GM12878 (cell line): ENCODE results near the gene UNC80. TPM values are rescaled to one million over a fixed set of nuclear protein-coding genes. Genes with fewer than 3 reads are reported as not detected.

Experiments
- ATAC-seq: fragments of 200-7000 bp; cut with Tn5 transposase; 3 replicates; pipeline ENCODE4 v1.9.1; 2020; ENCODE audit warnings: mild to moderate bottlenecking, moderate library complexity
- BruUV-seq: library from RNA; stranded (reverse); fragments of 400-500 nt; replicated peaks from 2 replicates; lab custom pipeline; 2021; lab: Mats Ljungman, UMichigan
- CTCF ChIA-PET: fragments of 300-600 bp; sonication (Branson Sonifier 250); formaldehyde crosslinking; extraction: SDS; loops from one replicate; lab custom pipeline; 2021; ENCODE audit warnings: inconsistent platforms; lab: Yijun Ruan, JAX
- POLR2A ChIA-PET: fragments of 350-600 bp; formaldehyde crosslinking; extraction: SDS; loops from one replicate; lab custom pipeline; 2021; ENCODE audit warnings: inconsistent platforms; lab: Charles Lee
- RAD21 ChIA-PET: fragments of 300-600 bp; sonication (Branson Sonifier 250); formaldehyde crosslinking; loops from one replicate; lab custom pipeline; 2023; ENCODE audit warnings: antibody characterized with exemption; ENCODE audit not compliant: unreplicated experiment; lab: Charles Lee
- SMC1A ChIA-PET: fragments of 300-600 bp; sonication (Branson Sonifier 250); formaldehyde crosslinking; loops from one replicate; lab custom pipeline; 2023; ENCODE audit not compliant: unreplicated experiment, uncharacterized antibody; lab: Charles Lee
- DNase-seq: peaks from one replicate; pipeline ENCODE4 v3.0.0-alpha.2; 2011; ENCODE audit warnings: low read depth, low spot score
- FAIRE-seq: peaks from 3 replicates; lab custom pipeline; 2011; peaks lifted over from hg19 to GRCh38; lab: Jason Lieb, UNC
- H2AFZ ChIP-seq: 2 replicates; pipeline ENCODE4 v1.6.0; 2011; ENCODE audit warnings: low read depth, low read length, control low read depth; ENCODE audit not compliant: control insufficient read depth
- H3K27ac ChIP-seq: 2 replicates; pipeline ENCODE4 v1.5.1; 2011; ENCODE audit warnings: control low read depth; ENCODE audit not compliant: control insufficient read depth, insufficient read depth
- H3K27me3 ChIP-seq, 2 experiments: replicated peaks in 1 of 2; 2 replicates each; pipeline versions ENCODE4 v1.6.0 to v1.6.1; 2011; ENCODE audit warnings: low read length in 1 of 2; ENCODE audit not compliant: control insufficient read depth in 2 of 2, insufficient read depth in 2 of 2
- H3K36me3 ChIP-seq, 2 experiments: 2 replicates each; pipeline ENCODE4 v1.5.1; 2011; ENCODE audit warnings: low read length in 1 of 2; ENCODE audit not compliant: control insufficient read depth in 2 of 2, insufficient read depth in 2 of 2
- H3K4me1 ChIP-seq: 2 replicates; pipeline ENCODE4 v1.6.1; 2011; ENCODE audit warnings: mild to moderate bottlenecking, low read length, moderate library complexity, mixed read lengths; ENCODE audit not compliant: control insufficient read depth, insufficient read depth
- H3K4me2 ChIP-seq: 2 replicates; pipeline ENCODE4 v1.6.0; 2011; ENCODE audit warnings: control low read depth; ENCODE audit not compliant: control insufficient read depth, insufficient read depth
- H3K4me3 ChIP-seq: fragments of 200-600 bp; sonication (generic); 2 replicates; pipeline ENCODE4 v1.5.1; 2016
- H3K79me2 ChIP-seq: 2 replicates; pipeline ENCODE4 v1.6.0; 2011; ENCODE audit warnings: low read length; ENCODE audit not compliant: control insufficient read depth, insufficient read depth
- H3K9ac ChIP-seq: 2 replicates; pipeline ENCODE4 v1.8.0; 2011; ENCODE audit warnings: low read length, control low read depth, mixed read lengths; ENCODE audit not compliant: control insufficient read depth, insufficient read depth
- H3K9me3 ChIP-seq: replicated peaks from 3 replicates; pipeline ENCODE4 v1.5.1; 2011; ENCODE audit warnings: mild to moderate bottlenecking, low read length; ENCODE audit not compliant: control insufficient read depth, insufficient read depth
- H4K20me1 ChIP-seq: 2 replicates; pipeline ENCODE4 v1.6.0; 2011; ENCODE audit not compliant: control insufficient read depth, insufficient read depth
- ATF7 ChIP-seq: fragments of 450-650 bp; IDR thresholded peaks from 2 replicates; pipeline ENCODE4 v1.6.1; 2016; ENCODE audit warnings: low read depth, mild to moderate bottlenecking
- CBX5 ChIP-seq: sonication (generic); IDR thresholded peaks from 2 replicates; pipeline ENCODE4 v1.6.1; 2016; ENCODE audit warnings: low read depth, moderate library complexity, mild to moderate bottlenecking, inconsistent platforms
- CHD1 ChIP-seq: IDR thresholded peaks from 2 replicates; pipeline ENCODE4 v1.6.1; 2012; ENCODE audit warnings: low read depth, low read length, improper control_type of control experiment
- CHD2 ChIP-seq: IDR thresholded peaks from 2 replicates; pipeline ENCODE4 v1.6.1; 2011; ENCODE audit warnings: low read depth, low read length, improper control_type of control experiment, borderline replicate concordance
- CREM ChIP-seq: IDR thresholded peaks from 2 replicates; pipeline ENCODE4 v1.6.1; 2014; ENCODE audit warnings: antibody characterized with exemption, low read depth
- ETV6 ChIP-seq, 2 experiments: fragments of 450-650 bp in 1 of 2; IDR thresholded peaks in 1 of 2; conservative IDR thresholded peaks in 1 of 2; 2 replicates each; pipeline ENCODE4 v1.6.1; 2014; ENCODE audit warnings: antibody characterized with exemption in 1 of 2, borderline replicate concordance in 1 of 2, low read depth in 1 of 2, mild to moderate bottlenecking in 1 of 2, moderate library complexity in 1 of 2
- HDAC2 ChIP-seq: fragments of 200-600 bp; sonication (generic); IDR thresholded peaks from 2 replicates; pipeline ENCODE4 v1.6.1; 2017
- HDAC6 ChIP-seq: fragments of 200-600 bp; sonication (generic); IDR thresholded peaks from one replicate; pipeline ENCODE4 v1.8.0; 2017; ENCODE audit warnings: antibody characterized with exemption; ENCODE audit not compliant: unreplicated experiment
- JUNB ChIP-seq: IDR thresholded peaks from 2 replicates; pipeline ENCODE4 v1.6.1; 2016; ENCODE audit warnings: antibody characterized with exemption, mild to moderate bottlenecking
- KDM1A ChIP-seq: fragments of 200-600 bp; sonication (generic); IDR thresholded peaks from 2 replicates; pipeline ENCODE4 v1.6.1; 2016; ENCODE audit warnings: borderline replicate concordance
- NFYA ChIP-seq: IDR thresholded peaks from 2 replicates; pipeline ENCODE4 v1.6.1; 2011; ENCODE audit warnings: low read depth, mild to moderate bottlenecking, low read length, improper control_type of control experiment, borderline replicate concordance
- NRF1 ChIP-seq: conservative IDR thresholded peaks from 2 replicates; pipeline ENCODE4 v1.6.1; 2011; ENCODE audit warnings: mild to moderate bottlenecking, low read depth, low read length, improper control_type of control experiment
- POLR2A ChIP-seq: IDR thresholded peaks from 2 replicates; pipeline ENCODE4 v1.6.1; 2011; ENCODE audit warnings: low read depth, mild to moderate bottlenecking, low read length
- RAD21 ChIP-seq: IDR thresholded peaks from 2 replicates; pipeline ENCODE4 v1.6.1; 2011; ENCODE audit warnings: mild to moderate bottlenecking, low read depth, low read length, moderate library complexity; ENCODE audit not compliant: insufficient read depth
- RELA ChIP-seq: fragments of 450-650 bp; IDR thresholded peaks from 2 replicates; pipeline ENCODE4 v1.8.0; 2014; ENCODE audit warnings: borderline replicate concordance; ENCODE audit not compliant: partially characterized antibody
- RUNX3 ChIP-seq: IDR thresholded peaks from 2 replicates; pipeline ENCODE4 v1.6.1; 2012; ENCODE audit warnings: low read length, inconsistent platforms
- STAT3 ChIP-seq: IDR thresholded peaks from 2 replicates; pipeline ENCODE4 v1.6.1; 2011; ENCODE audit warnings: low read depth, low read length, improper control_type of control experiment
- SUZ12 ChIP-seq: fragments of 200-600 bp; sonication (generic); IDR thresholded peaks from one replicate; pipeline ENCODE4 v1.6.1; 2018; ENCODE audit warnings: antibody characterized with exemption, mild to moderate bottlenecking; ENCODE audit not compliant: unreplicated experiment
- TCF3 ChIP-seq: IDR thresholded peaks from 2 replicates; pipeline ENCODE4 v1.6.1; 2012; ENCODE audit warnings: low read depth, mild to moderate bottlenecking, low read length, borderline replicate concordance; ENCODE audit not compliant: insufficient read depth
- whole genome bisulfite sequencing: methylation state at CpG from one replicate; pipeline ENCODE4 v1.1.6; 2016; ENCODE audit warnings: low lambda C conversion rate; ENCODE audit not compliant: insufficient replicate concordance, insufficient coverage; ENCODE audit errors: missing lambda C conversion rate; 5-methylcytosine and 5-hydroxymethylcytosine counted together
- in situ Hi-C: fragments of 300-500 bp; cut with MboI; formaldehyde crosslinking; loops from 9 replicates; pipeline ENCODE4 v1.14.3; 2018; ENCODE audit warnings: mixed read lengths
- intact Hi-C: fragments of 100-400 bp; cut with micrococcal nuclease; formaldehyde crosslinking; loops from one replicate; pipeline ENCODE4 v1.14.2; 2022; ENCODE audit not compliant: unreplicated experiment
- polyA plus RNA-seq, 11 experiments: library from polyadenylated mRNA; depleted of rRNA in 4 of 11; unstranded in 6 of 11; stranded (reverse) in 5 of 11; fragments of >200 nt; fragmentation: Nextera tagmentation in 4 of 11; fragmentation: Illumina TruSeq in 1 of 11; extraction: Ambion mirVana in 4 of 11; extraction: Trizol in 1 of 11; gene quantifications; 1 replicate in 1 of 11; 2 replicates in 10 of 11; pipeline versions ENCODE4 v1.2.1 to v1.2.3, GENCODE V29; 2011 to 2016; ENCODE audit warnings: inconsistent platforms in 2 of 11, missing spikeins in 2 of 11, low read depth in 1 of 11
- total RNA-seq, 4 experiments: library from RNA; depleted of rRNA in 3 of 4; stranded (reverse); fragments of >200 nt in 3 of 4; fragmentation: Illumina TruSeq in 1 of 4; extraction: Trizol in 1 of 4; gene quantifications; 2 replicates each; pipeline versions ENCODE4 v1.2.1 to v1.2.3, GENCODE V29; 2013 to 2021
- TF ChIP-seq, protein P1 (sequence below): IDR thresholded peaks from 2 replicates; pipeline ENCODE4 v1.6.1; 2012; ENCODE audit warnings: low read depth, low read length, improper control_type of control experiment

Gene UNC80
- total and polyA plus RNA-seq, 10 of the 15 experiments (the other 5 are each of a cell fraction or from before 2014, with no cell fraction given): not detected

DNA sequence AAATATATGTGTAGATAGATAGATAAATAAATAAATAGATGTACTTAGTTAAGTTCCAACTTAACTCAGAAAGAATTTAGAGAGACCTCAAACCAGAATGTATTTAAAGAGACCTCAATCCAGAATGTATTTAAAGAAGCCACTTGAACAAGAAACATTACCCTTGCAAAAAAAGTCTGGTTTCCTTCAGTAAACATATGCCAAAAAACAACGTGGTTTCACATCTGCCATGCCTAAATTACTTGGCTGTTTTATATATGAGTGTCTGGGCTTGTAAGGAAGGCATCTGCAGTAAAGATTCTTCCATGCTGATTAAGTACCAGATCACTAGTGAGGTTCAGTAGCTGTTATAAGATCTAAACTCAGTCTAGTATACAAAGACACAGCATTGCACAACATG lies 201.7 kb downstream of the UNC80 start:
- DNase-seq (no peak), ATAC-seq (no peak), FAIRE-seq (no peak)
- Histone ChIP-seq H2AFZ (no peak overlapping the region), H3K27me3 (no peaks in the 10 kb centered on the region), H4K20me1 (no peaks in the 10 kb centered on the region), H3K36me3 (no peaks in the 10 kb centered on the region), H3K4me1 (no peaks in the 10 kb centered on the region), H3K9ac (no peak overlapping the region), H3K9me3 (no peaks in the 10 kb centered on the region), H3K4me2 (no peak overlapping the region), H3K4me3 (no peak overlapping the region), H3K27ac (no peak overlapping the region), H3K79me2 (no peaks in the 10 kb centered on the region)
- in situ Hi-C loops (no loop called here), intact Hi-C loops (no loop called here)
- no TSS peak for BruUV-seq
- ChIA-PET RAD21 (no interaction called here), CTCF (no interaction called here), SMC1A (no interaction called here), POLR2A (no interaction called here)
- TF ChIP-seq NFYA (no peak), KDM1A (no peak), STAT3 (no peak), SUZ12 (no peak), NRF1 (no peak), CREM (no peak), CBX5 (no peak), TCF3 (no peak), JUNB (no peak), CHD1 (no peak), HDAC2 (no peak), ETV6 (conservative IDR thresholded peaks at IDR 0.05 in 1 of 2, IDR thresholded peaks at IDR 0.05 in 1 of 2; ENCODE audit: borderline replicate concordance in 1 of 2, low read depth in 1 of 2) (no peak), RAD21 (no peak), ATF7 (no peak), POLR2A (no peak), RELA (no peak), RUNX3 (no peak), HDAC6 (no peak), CHD2 (no peak)
- TF ChIP-seq, protein P1, sequence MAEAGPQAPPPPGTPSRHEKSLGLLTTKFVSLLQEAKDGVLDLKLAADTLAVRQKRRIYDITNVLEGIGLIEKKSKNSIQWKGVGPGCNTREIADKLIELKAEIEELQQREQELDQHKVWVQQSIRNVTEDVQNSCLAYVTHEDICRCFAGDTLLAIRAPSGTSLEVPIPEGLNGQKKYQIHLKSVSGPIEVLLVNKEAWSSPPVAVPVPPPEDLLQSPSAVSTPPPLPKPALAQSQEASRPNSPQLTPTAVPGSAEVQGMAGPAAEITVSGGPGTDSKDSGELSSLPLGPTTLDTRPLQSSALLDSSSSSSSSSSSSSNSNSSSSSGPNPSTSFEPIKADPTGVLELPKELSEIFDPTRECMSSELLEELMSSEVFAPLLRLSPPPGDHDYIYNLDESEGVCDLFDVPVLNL: no peak
- 0% methylated on average over 1 of the region's 1 CpG for whole genome bisulfite sequencing
